Measurements from ENCODE around the gene COX19. TPM values are rescaled to one million over a fixed set of nuclear protein-coding genes. Genes with fewer than 3 reads are reported as not detected.
A peak's percentile ranks its signal among the peaks of the same experiment; 100 is the strongest.

Gene COX19
- total and polyA plus RNA-seq, 2 of the 13 experiments (the other 11 are each of a cell fraction or from before 2014, with no cell fraction given): 11.5 to 21.7 TPM

- TF ChIP-seq ZBTB10 (CRISPR knock-in tag; IDR thresholded peaks at IDR 0.05; ENCODE audit: borderline replicate concordance) (peak; percentile 93; the same call in 1 of the 2 replicates), NFAT5 (CRISPR knock-in tag; IDR thresholded peaks at IDR 0.05) (peak; percentile 67; the same call in 1 of the 2 replicates), RBM22 (optimal IDR thresholded peaks at IDR 0.05; ENCODE audit: low read length) (peak; percentile 88), HDAC1 (CRISPR knock-in tag; IDR thresholded peaks at IDR 0.05) (peak; percentile 82), SKIL (CRISPR knock-in tag; IDR thresholded peaks at IDR 0.05; ENCODE audit: borderline replicate concordance) (peak; percentile 80), KMT2B (CRISPR knock-in tag; IDR thresholded peaks at IDR 0.05) (peak; percentile 32), ZNF224 (CRISPR knock-in tag; IDR thresholded peaks at IDR 0.05) (peak; percentile 30; the same call in 1 of the 2 replicates), TEAD2 (CRISPR knock-in tag; IDR thresholded peaks at IDR 0.05) (no peak), ZFP91 (CRISPR knock-in tag; IDR thresholded peaks at IDR 0.05; ENCODE audit: borderline replicate concordance) (peak; percentile 90), ARNT (IDR thresholded peaks at IDR 0.05) (no peak), TBP (CRISPR knock-in tag; IDR thresholded peaks at IDR 0.05) (no peak), MED13 (CRISPR knock-in tag; IDR thresholded peaks at IDR 0.05) (peak; percentile 89; the same call in 1 of the 2 replicates), ZNF501 (CRISPR knock-in tag; IDR thresholded peaks at IDR 0.05) (peak; percentile 92), CREB3 (CRISPR knock-in tag; IDR thresholded peaks at IDR 0.05) (peak; percentile 87; the same call in 1 of the 2 replicates), ARNT2 (CRISPR knock-in tag; IDR thresholded peaks at IDR 0.05; ENCODE audit: low read depth) (peak; percentile 42; the same call in 1 of the 2 replicates), SIN3A (IDR thresholded peaks at IDR 0.05; ENCODE audit: borderline replicate concordance, low read depth, low read length) (peak; percentile 52; the same call in 1 of the 2 replicates)
Observed at GRCh38 chr7:977326-978048, 2.1 kb upstream of the COX19 start (continued).
